HUDEP-2 (cell line): ENCODE results near the gene CNDP2.
"Not testable (repeated sequence)": the region's sequence is repeated elsewhere in the genome, so short reads cannot be mapped to it uniquely, and the experiment has no call there.

Source experiments
- DNase-seq, 76 experiments: peaks; one replicate each; lab custom pipeline; 2025; ENCODE audit not compliant: unreplicated experiment in 76 of 76; lab: John Stamatoyannopoulos, UW

Gene CNDP2

DNA sequence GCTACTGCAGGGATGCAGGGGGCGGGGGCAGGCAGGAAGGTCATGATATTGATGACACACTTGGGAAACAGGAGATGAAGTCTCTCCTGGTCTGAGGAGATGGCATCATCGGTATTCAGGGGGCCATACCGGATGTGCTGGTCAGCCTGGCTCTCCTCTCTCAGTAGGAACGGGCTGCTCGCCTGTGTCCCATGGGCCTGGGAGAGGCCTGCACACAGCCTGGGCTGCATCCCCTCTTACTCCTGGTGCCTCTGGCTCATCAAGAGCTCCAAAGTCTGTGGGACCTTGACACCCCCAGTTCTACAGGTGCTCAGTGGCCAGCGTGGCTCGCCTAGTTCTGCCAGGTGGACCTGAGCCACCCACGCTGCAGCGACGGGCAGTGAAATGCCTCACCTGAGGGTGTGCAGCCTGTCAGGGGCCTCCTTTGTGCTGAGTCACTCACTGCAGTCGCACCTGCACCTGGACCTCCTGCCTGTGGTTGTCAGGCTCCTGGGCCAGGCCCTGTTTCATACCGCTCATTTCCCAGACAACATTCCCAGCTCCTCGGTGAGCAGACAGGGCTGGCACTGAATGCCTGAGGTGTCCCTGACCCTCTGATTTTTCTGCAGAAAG, 19.6 kb downstream of the CNDP2 start:
- no peak for DNase-seq

DNA sequence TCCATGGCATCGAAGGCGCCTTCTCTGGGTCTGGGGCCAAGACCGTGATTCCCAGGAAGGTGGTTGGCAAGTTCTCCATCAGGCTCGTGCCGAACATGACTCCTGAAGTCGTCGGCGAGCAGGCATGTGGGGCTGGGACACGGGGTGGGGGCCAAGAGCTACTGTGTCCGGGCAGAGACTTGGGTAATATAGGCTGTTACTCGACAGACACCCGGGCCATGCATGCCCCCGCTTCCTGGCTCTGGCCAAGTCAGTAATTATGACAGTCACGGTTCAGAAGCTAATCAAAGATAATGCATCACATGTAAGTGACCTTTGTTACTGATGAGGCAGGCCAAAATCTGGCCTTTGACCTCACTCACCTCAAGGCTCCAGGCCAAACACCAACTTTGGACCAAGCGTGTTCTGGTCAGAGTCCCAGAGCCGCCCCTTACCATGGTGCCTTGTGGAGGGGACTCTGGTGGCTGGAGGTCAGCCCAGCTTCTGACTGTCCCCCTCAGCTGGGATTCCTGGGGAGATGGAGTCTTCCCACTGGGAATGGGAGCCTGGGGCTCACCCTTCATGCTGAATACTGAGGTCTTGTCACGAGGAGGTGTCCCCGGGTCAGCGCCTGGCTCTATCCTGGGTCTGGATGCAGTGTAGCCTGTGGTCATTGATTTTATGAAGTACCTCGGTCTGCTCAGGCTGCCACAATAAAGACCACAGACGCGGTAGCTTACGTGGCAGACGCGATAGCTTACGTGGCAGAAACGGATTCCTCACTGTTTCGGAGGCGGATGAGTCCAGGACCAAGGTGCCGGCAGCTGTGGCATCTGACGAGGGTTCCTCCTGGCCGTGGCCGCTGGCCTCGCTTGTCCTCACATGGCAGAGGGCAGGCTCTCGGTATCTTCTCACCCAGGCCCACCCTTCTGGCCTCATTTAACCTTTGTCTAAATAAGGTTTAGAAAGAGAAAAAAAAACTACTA, 20.4 kb downstream of the CNDP2 start:
- DNase-seq: no peak

- DNase-seq: no peak
Measured at GRCh38 chr18:74517236-74517630, 21.1 kb downstream of the CNDP2 start.

GRCh38 chr18:74518456-74519295, 22.5 kb downstream of the CNDP2 start:
- no peak for DNase-seq

- DNase-seq: no peak
Measured at GRCh38 chr18:74519320-74520095, 23.3 kb downstream of the CNDP2 start.

- DNase-seq: no peak
Measured at GRCh38 chr18:74520096-74520833, 24.1 kb downstream of the CNDP2 start.

GRCh38 chr18:74521068-74521725, 25.0 kb downstream of the CNDP2 start:
- DNase-seq: no peak

DNA sequence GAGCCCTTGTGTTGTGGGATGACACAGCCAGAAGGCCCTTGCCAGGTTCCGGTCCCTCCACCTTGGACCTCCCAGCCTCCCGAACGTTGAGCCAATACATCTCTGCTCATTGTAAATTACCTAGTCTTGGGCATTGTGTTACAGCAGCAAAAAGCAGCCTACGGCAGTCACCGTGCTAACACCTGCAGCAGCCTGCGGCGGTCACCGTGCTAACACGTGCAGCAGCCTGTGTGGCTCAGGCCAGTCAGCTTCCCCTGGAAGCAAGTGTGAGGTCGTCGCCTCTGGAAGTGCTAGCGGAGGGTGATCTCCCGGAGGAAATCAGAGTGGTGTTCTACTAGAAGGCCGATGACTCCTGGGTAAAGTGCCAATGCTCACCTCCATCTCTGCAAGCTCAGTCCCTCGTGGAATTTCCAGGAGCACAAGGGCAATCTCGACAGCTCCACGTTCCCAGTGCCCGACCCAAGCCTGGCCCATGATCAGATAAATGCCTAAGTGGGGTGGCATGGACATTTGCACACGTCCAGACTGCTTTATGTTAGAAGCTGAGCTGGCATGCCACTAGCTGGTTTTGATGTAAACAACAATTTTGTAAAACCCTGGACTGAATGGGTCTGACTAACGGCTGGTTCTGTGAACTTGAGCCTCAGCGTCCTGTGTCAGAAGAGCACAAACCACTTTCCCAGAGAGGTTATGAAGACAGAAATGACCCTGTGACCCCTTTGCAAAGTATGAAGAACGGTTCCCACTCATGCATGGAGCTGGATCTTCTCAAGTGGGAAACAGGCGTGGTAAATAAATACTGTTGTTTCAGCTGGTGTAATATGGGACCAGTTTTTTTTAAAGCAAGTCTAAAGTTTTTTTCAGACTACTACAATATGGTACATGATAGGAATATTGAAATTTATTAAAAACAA, 26.7 kb downstream of the CNDP2 start:
- DNase-seq: no peak

GRCh38 chr18:74524097-74524496, 27.9 kb downstream of the CNDP2 start:
- no peak for DNase-seq

DNA sequence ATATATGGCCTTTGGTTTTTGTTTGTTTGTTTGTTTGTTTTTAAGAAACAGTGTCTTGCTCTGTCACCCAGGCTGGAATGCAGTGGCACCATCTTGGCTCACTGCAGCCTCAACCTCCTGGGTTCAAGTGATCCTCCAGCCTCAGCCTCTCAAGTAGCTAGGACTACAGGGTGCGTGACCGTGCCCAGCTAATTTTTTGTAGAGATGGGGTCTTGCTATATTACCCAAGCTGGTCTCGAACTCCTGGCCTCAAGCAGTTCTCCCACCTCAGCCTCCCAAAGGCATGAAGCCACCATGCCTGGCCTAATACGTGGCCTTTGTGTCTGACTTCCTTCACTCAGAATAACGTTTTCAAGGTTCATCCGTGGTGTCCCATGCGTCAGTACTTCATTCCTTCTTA, 28.8 kb downstream of the CNDP2 start:
- not testable (repeated sequence) for DNase-seq

GRCh38 chr18:74525741-74526140, 29.6 kb downstream of the CNDP2 start:
- DNase-seq: no peak

DNA sequence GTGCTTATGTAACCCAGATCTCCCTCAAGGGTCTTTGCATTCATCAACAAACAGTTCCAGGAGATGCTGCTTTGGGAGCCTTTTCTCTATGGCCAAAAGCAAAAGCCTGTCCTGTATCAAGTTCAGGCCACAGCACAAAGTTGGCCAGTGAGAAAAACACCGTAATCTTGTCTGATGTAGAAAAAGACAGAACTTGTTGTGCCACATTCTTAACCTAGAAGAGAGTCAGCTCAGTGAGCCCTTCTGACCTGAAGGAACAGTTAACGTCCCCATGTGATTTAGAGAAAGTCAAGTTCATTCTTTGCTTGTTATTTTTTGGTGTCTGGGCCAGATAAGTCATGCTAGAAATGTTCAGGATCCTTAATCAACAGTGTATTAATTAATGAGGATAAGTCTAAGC, 30.3 kb downstream of the CNDP2 start:
- DNase-seq: no peak

- DNase-seq: no peak
Measured at GRCh38 chr18:74528478-74528877, 32.3 kb downstream of the CNDP2 start.

GRCh38 chr18:74528913-74529312, 32.8 kb downstream of the CNDP2 start:
- no peak for DNase-seq

- DNase-seq: no peak
Measured at GRCh38 chr18:74529378-74529777, 33.2 kb downstream of the CNDP2 start.

- no peak for DNase-seq
Measured at GRCh38 chr18:74529811-74530583, 33.8 kb downstream of the CNDP2 start.

- DNase-seq: no peak
Measured at GRCh38 chr18:74530584-74530862, 34.4 kb downstream of the CNDP2 start.

- no peak for DNase-seq
Measured at GRCh38 chr18:74531043-74531442, 34.9 kb downstream of the CNDP2 start.
